H1 (cell line): Measurements from ENCODE around the gene LARP1. TPM values are rescaled to one million over a fixed set of nuclear protein-coding genes. Genes with fewer than 3 reads are reported as not detected.

Source experiments
- CTCF ChIA-PET: fragments of 300-600 bp; sonication (Branson Sonifier 250); formaldehyde crosslinking; loops from one replicate; lab custom pipeline; 2021; ENCODE audit not compliant: partially characterized antibody; lab: Charles Lee
- POLR2A ChIA-PET: fragments of 300-600 bp; sonication (Branson Sonifier 250); formaldehyde crosslinking; loops from one replicate; lab custom pipeline; 2021; ENCODE audit warnings: inconsistent platforms; ENCODE audit not compliant: partially characterized antibody; lab: Charles Lee
- DNase-seq, 2 experiments: peaks; one replicate each; pipeline versions ENCODE4 v3.0.0 to v3.0.0-alpha.2; 2010 to 2022; ENCODE audit warnings: low spot score in 2 of 2, low read depth in 1 of 2, mixed read lengths in 1 of 2
- FAIRE-seq: peaks from 2 replicates; lab custom pipeline; 2011; peaks lifted over from hg19 to GRCh38; lab: Jason Lieb, UNC
- H2AFZ ChIP-seq: 2 replicates; pipeline ENCODE4 v1.8.1; 2012; ENCODE audit warnings: low read length, inconsistent platforms
- H2AK5ac ChIP-seq: 2 replicates; pipeline ENCODE4 v1.6.1; 2013; ENCODE audit warnings: low read depth, low read length
- H2BK120ac ChIP-seq: replicated peaks from 2 replicates; pipeline ENCODE3; 2013; ENCODE audit warnings: low read depth, low read length, inconsistent platforms
- H2BK12ac ChIP-seq: 2 replicates; pipeline ENCODE4 v1.6.1; 2013; ENCODE audit warnings: low read depth, low read length
- H2BK15ac ChIP-seq: 2 replicates; pipeline ENCODE4 v1.6.1; 2013; ENCODE audit warnings: low read length
- H2BK20ac ChIP-seq: 2 replicates; pipeline ENCODE4 v1.6.1; 2013; ENCODE audit warnings: low read length
- H2BK5ac ChIP-seq: 2 replicates; pipeline ENCODE4 v1.6.1; 2013; ENCODE audit warnings: low read depth, low read length
- H3K14ac ChIP-seq: 2 replicates; pipeline ENCODE4 v1.6.1; 2013; ENCODE audit warnings: inconsistent platforms; ENCODE audit not compliant: insufficient read length
- H3K18ac ChIP-seq: 2 replicates; pipeline ENCODE4 v1.6.1; 2013; ENCODE audit warnings: low read length; ENCODE audit errors: extremely low read depth
- H3K23ac ChIP-seq: 2 replicates; pipeline ENCODE4 v1.6.1; 2013; ENCODE audit warnings: inconsistent platforms; ENCODE audit not compliant: insufficient read length
- H3K23me2 ChIP-seq: 2 replicates; pipeline ENCODE4 v1.6.1; 2013; ENCODE audit warnings: low read depth, low read length
- H3K27ac ChIP-seq: 2 replicates; pipeline ENCODE4 v1.6.1; 2011; ENCODE audit warnings: low read depth, low read length, inconsistent platforms
- H3K27me3 ChIP-seq, 4 experiments: replicated peaks in 1 of 4; 1 replicate in 1 of 4; 2 replicates in 3 of 4; pipeline versions ENCODE4 v1.6.1 to v1.8.1; 2011 to 2013; ENCODE audit warnings: low read length in 3 of 4, mild to moderate bottlenecking in 3 of 4, inconsistent platforms in 2 of 4, mixed read lengths in 2 of 4, moderate library complexity in 1 of 4; ENCODE audit not compliant: control insufficient read depth in 3 of 4, insufficient read depth in 3 of 4; ENCODE audit errors: extremely low read depth in 1 of 4
- H3K36me3 ChIP-seq, 4 experiments: 2 replicates each; pipeline versions ENCODE4 v1.6.1 to v1.8.1; 2011 to 2013; ENCODE audit warnings: mild to moderate bottlenecking in 4 of 4, low read length in 3 of 4, moderate library complexity in 2 of 4, control low read depth in 1 of 4, inconsistent platforms in 1 of 4; ENCODE audit not compliant: insufficient read depth in 4 of 4, control insufficient read depth in 2 of 4
- H3K4ac ChIP-seq: replicated peaks from 2 replicates; pipeline ENCODE3; 2013; ENCODE audit warnings: low read length, low read depth, mixed read lengths, inconsistent platforms; ENCODE audit not compliant: insufficient read length
- H3K4me1 ChIP-seq, 4 experiments: replicated peaks in 1 of 4; 1 replicate in 1 of 4; 2 replicates in 3 of 4; pipeline versions ENCODE4 v1.6.1 to v1.8.1; 2011 to 2013; ENCODE audit warnings: low read length in 3 of 4, inconsistent platforms in 2 of 4, mixed read lengths in 1 of 4; ENCODE audit not compliant: insufficient read depth in 4 of 4, control insufficient read depth in 3 of 4
- H3K4me2 ChIP-seq, 2 experiments: 2 replicates each; pipeline versions ENCODE4 v1.6.1 to v1.8.1; 2011 to 2013; ENCODE audit warnings: low read depth in 2 of 2, low read length in 2 of 2, control low read depth in 1 of 2, inconsistent platforms in 1 of 2, mild to moderate bottlenecking in 1 of 2; ENCODE audit not compliant: insufficient read depth in 1 of 2
- H3K4me3 ChIP-seq, 4 experiments: fragments of 200-600, 300-600 bp in 1 of 4; sonication (generic), shearing (Covaris generic), sonication (Bioruptor Twin) in 1 of 4; 2 replicates each; pipeline versions ENCODE4 v1.5.1 to v1.8.1; 2011 to 2016; ENCODE audit warnings: low read length in 4 of 4, low read depth in 3 of 4, control low read depth in 2 of 4, inconsistent platforms in 2 of 4, mild to moderate bottlenecking in 2 of 4, mixed read lengths in 1 of 4, moderate library complexity in 1 of 4; ENCODE audit not compliant: insufficient read depth in 2 of 4; ENCODE audit errors: extremely low read depth in 1 of 4
- H3K56ac ChIP-seq: replicated peaks from 2 replicates; pipeline ENCODE3; 2013; ENCODE audit warnings: low read depth, mild to moderate bottlenecking, mixed read lengths, low read length, inconsistent platforms; ENCODE audit not compliant: insufficient read length
- H3K79me1 ChIP-seq: 2 replicates; pipeline ENCODE4 v1.6.1; 2013; ENCODE audit warnings: low read depth, low read length, control low read depth
- H3K79me2 ChIP-seq, 2 experiments: 2 replicates each; pipeline versions ENCODE4 v1.6.1 to v1.8.1; 2012 to 2013; ENCODE audit warnings: low read length in 2 of 2, mild to moderate bottlenecking in 2 of 2, inconsistent platforms in 1 of 2; ENCODE audit not compliant: insufficient read depth in 2 of 2, control insufficient read depth in 1 of 2
- H3K9ac ChIP-seq, 4 experiments: replicated peaks in 1 of 4; 1 replicate in 1 of 4; 2 replicates in 3 of 4; pipeline versions ENCODE4 v1.6.1 to v1.8.1; 2011 to 2013; ENCODE audit warnings: low read depth in 3 of 4, low read length in 3 of 4, control low read depth in 2 of 4, mild to moderate bottlenecking in 2 of 4, moderate library complexity in 2 of 4, inconsistent platforms in 1 of 4; ENCODE audit errors: extremely low read depth in 1 of 4
- H3K9me3 ChIP-seq, 2 experiments: 2 replicates each; pipeline versions ENCODE4 v1.6.1 to v1.8.1; 2012 to 2013; ENCODE audit warnings: mild to moderate bottlenecking in 2 of 2, moderate library complexity in 2 of 2, control low read depth in 1 of 2, inconsistent platforms in 1 of 2, low read depth in 1 of 2, low read length in 1 of 2, mixed read lengths in 1 of 2; ENCODE audit not compliant: insufficient read depth in 2 of 2
- H4K20me1 ChIP-seq, 2 experiments: replicated peaks in 1 of 2; 2 replicates each; pipeline versions ENCODE3 to v1.8.1; 2011 to 2013; ENCODE audit warnings: inconsistent platforms in 2 of 2, low read length in 2 of 2, mild to moderate bottlenecking in 1 of 2; ENCODE audit not compliant: insufficient read depth in 2 of 2, control insufficient read depth in 1 of 2
- H4K5ac ChIP-seq: 2 replicates; pipeline ENCODE4 v1.6.1; 2013; ENCODE audit warnings: low read length, low read depth, mixed read lengths, inconsistent platforms; ENCODE audit not compliant: insufficient read length
- H4K8ac ChIP-seq: 2 replicates; pipeline ENCODE4 v1.8.0; 2013; ENCODE audit warnings: mild to moderate bottlenecking, moderate library complexity, low read length, inconsistent platforms; ENCODE audit not compliant: insufficient read depth; ENCODE audit errors: extremely low read depth
- H4K91ac ChIP-seq: replicated peaks from 2 replicates; pipeline ENCODE3; 2013; ENCODE audit warnings: low read length, mixed read lengths, inconsistent platforms; ENCODE audit not compliant: insufficient read length
- ASH2L ChIP-seq: fragments of 200-600, 300-600 bp; sonication (generic); IDR thresholded peaks from one replicate; pipeline ENCODE4 v1.7.1; 2017; ENCODE audit warnings: low read length
- CHD2 ChIP-seq: IDR thresholded peaks from 2 replicates; pipeline ENCODE4 v1.6.1; 2012; ENCODE audit warnings: low read length, improper control_type of control experiment
- EGR1 ChIP-seq: IDR thresholded peaks from 2 replicates; pipeline ENCODE4 v1.6.1; 2011; ENCODE audit warnings: low read depth, low read length, borderline replicate concordance
- POLR2A ChIP-seq, 2 experiments: IDR thresholded peaks; 1 replicate in 1 of 2; 2 replicates in 1 of 2; pipeline ENCODE4 v1.6.1; 2011; ENCODE audit warnings: low read depth in 2 of 2, low read length in 2 of 2, mild to moderate bottlenecking in 2 of 2; ENCODE audit errors: control extremely low read depth in 1 of 2
- POLR2AphosphoS5 ChIP-seq: IDR thresholded peaks from 2 replicates; pipeline ENCODE4 v1.6.1; 2011; ENCODE audit warnings: low read depth, low read length
- RBBP5 ChIP-seq: IDR thresholded peaks from 2 replicates; pipeline ENCODE4 v1.7.1; 2012; ENCODE audit warnings: low read depth, mild to moderate bottlenecking, inconsistent platforms, low read length, moderate library complexity, borderline replicate concordance
- SAP30 ChIP-seq: fragments of 300-600 bp; sonication (generic); IDR thresholded peaks from 2 replicates; pipeline ENCODE4 v1.7.1; 2012; ENCODE audit warnings: low read length, moderate library complexity, mild to moderate bottlenecking, inconsistent platforms; ENCODE audit not compliant: insufficient read depth, insufficient replicate concordance
- SIN3A ChIP-seq, 2 experiments: IDR thresholded peaks in 1 of 2; conservative IDR thresholded peaks in 1 of 2; 2 replicates each; pipeline ENCODE4 v1.6.1; 2011 to 2012; ENCODE audit warnings: low read length in 2 of 2, improper control_type of control experiment in 1 of 2, low read depth in 1 of 2, mild to moderate bottlenecking in 1 of 2
- TAF1 ChIP-seq: IDR thresholded peaks from 2 replicates; pipeline ENCODE4 v1.6.1; 2011; ENCODE audit warnings: mild to moderate bottlenecking, low read depth, low read length
- TAF7 ChIP-seq: optimal IDR thresholded peaks from 2 replicates; pipeline ENCODE3; 2011; ENCODE audit warnings: low read depth, mild to moderate bottlenecking, inconsistent platforms, low read length, moderate library complexity, borderline replicate concordance
- WGBS, 2 experiments: shearing (Covaris generic) in 1 of 2; methylation state at CpG; one replicate each; pipeline versions ENCODE4 v1.1.6 to v1.1.7; 2013 to 2015; ENCODE audit warnings: low lambda C conversion rate in 2 of 2, mixed read lengths in 2 of 2, inconsistent platforms in 1 of 2, low coverage in 1 of 2, missing lambda C conversion rate in 1 of 2; ENCODE audit not compliant: insufficient replicate concordance in 2 of 2, insufficient coverage in 1 of 2, insufficient read length in 1 of 2; ENCODE audit errors: extremely low coverage in 1 of 2, missing lambda C conversion rate in 1 of 2; 5-methylcytosine and 5-hydroxymethylcytosine counted together
- polyA plus RNA-seq, 7 experiments: library from polyadenylated mRNA; depleted of rRNA in 3 of 7; stranded (reverse) in 5 of 7; unstranded in 2 of 7; fragments of >200 nt in 5 of 7; fragments of 200-250 nt in 2 of 7; gene quantifications; 1 replicate in 5 of 7; 2 replicates in 1 of 7; 4 replicates in 1 of 7; pipeline versions ENCODE4 v1.2.1 to v1.2.3, GENCODE V29; 2011 to 2013; ENCODE audit warnings: missing spikeins in 2 of 7, mixed read lengths in 2 of 7
- total RNA-seq: library from RNA; stranded (reverse); fragmentation: NEBNext Ultra II Directional; extraction: Animal tissue kit (Norgen Biotek cat#: 25700); gene quantifications from 2 replicates; pipeline ENCODE4 v1.2.1, GENCODE V29; 2021

The LARP1 gene
- total and polyA plus RNA-seq, 2 of the 8 experiments (the other 6 are each of a cell fraction or from before 2014, with no cell fraction given): 106 to 422 TPM

- Histone ChIP-seq H3K79me1 (peaks cover 8% of the 10 kb centered on the region), H4K20me1 (peaks cover 27 to 30% of the 10 kb centered on the region in 2 experiments), H2BK12ac (no peak overlapping the region), H2BK15ac (no peak overlapping the region), H3K27ac (peak overlapping the region; percentile 84; the same call in 1 of the 2 replicates), H3K79me2 (peaks cover 61 to 67% of the 10 kb centered on the region in 2 experiments), H3K23me2 (peaks cover 3% of the 10 kb centered on the region; the same call in 1 of the 2 replicates), H2AK5ac (no peak overlapping the region), H3K36me3 (no peaks in the 10 kb centered on the region; a peak in 1 of 8 replicates), H4K91ac (peak overlapping the region; percentile 18), H4K5ac (peak overlapping the region; percentile 67), H2BK5ac (peak overlapping the region; percentile 87; the same call in 1 of the 2 replicates), H3K14ac (no peak overlapping the region), H3K27me3 (no peaks in the 10 kb centered on the region), H3K23ac (no peak overlapping the region), H3K4me3 (peak overlapping the region; percentile 66 to 98 (median 94)), H2BK20ac (no peak overlapping the region), H4K8ac (no peak overlapping the region), H3K4ac (no peak overlapping the region), H3K18ac (peak overlapping the region; percentile 95; the same call in 1 of the 2 replicates), H3K4me2 (peak overlapping the region; percentile 74 to 88), H3K4me1 (peaks cover 16 to 35% (median 28%) of the 10 kb centered on the region in 4 experiments), H3K9me3 (no peaks in the 10 kb centered on the region), H3K56ac (peak overlapping the region; percentile 93), H3K9ac (peak overlapping the region; percentile 79 to 87 (median 84)), H2BK120ac (no peak overlapping the region), H2AFZ (no peak overlapping the region)
- no peak for DNase-seq
- FAIRE-seq: no peak
- WGBS, 2 experiments: 1% methylated on average over 21 of the region's 73 CpGs; no CpG with 5 or more reads in 1 of the 2 experiments
- ChIA-PET POLR2A (interaction anchor here (0.7 to 15.0 kb wide), 12 partner anchors 12 to 236 kb away, joined by 3 to 307 read pairs (median 4); partner anchors contain the start of gene CNOT8), CTCF (interaction anchor here (0.7 to 2.1 kb wide), 4 partner anchors 10 to 75 kb away, joined by 3 to 9 read pairs (median 4); no protein-coding TSS in a partner anchor)
- TF ChIP-seq ASH2L: peak; percentile 63
- peak in 1 of 2 experiments; percentile 58; a peak in 2 of 3 replicates for TF ChIP-seq POLR2A (IDR thresholded peaks at IDR 0.05; ENCODE audit: control extremely low read depth in 1 of 2, low read depth in 2 of 2, low read length in 2 of 2)
- no peak for TF ChIP-seq CHD2
- peak; percentile 94 for TF ChIP-seq SAP30
- TF ChIP-seq TAF7: peak; percentile 31
- peak; percentile 45 for TF ChIP-seq POLR2AphosphoS5
- TF ChIP-seq SIN3A (conservative IDR thresholded peaks at IDR 0.05 in 1 of 2, IDR thresholded peaks at IDR 0.05 in 1 of 2; ENCODE audit: low read depth in 1 of 2, low read length in 2 of 2): 0 out of 4 replicates have a peak, but pooled peaks of 1 of the 2 experiments have one; percentile 36
- no peak for TF ChIP-seq EGR1
- TF ChIP-seq RBBP5: no peak
- 0 out of 2 replicates have a peak, but pooled peaks have one; percentile 41 for TF ChIP-seq TAF1
Measured at GRCh38 chr5:154756868-154757813, 2.0 kb downstream of the LARP1 start.
